Fibroblast of the aortic adventitia (primary cell): ENCODE measurements around the gene TMEM200B. TPM values are rescaled to one million over a fixed set of nuclear protein-coding genes. Genes with fewer than 3 reads are reported as not detected.

ENCODE experiments used
- DNase-seq: peaks from one replicate; pipeline ENCODE4 v3.0.0-alpha.2; 2010; ENCODE audit warnings: low read depth
- H3K4me3 ChIP-seq: 2 replicates; pipeline ENCODE4 v1.5.1; 2011; ENCODE audit warnings: low read depth, mild to moderate bottlenecking, control low read depth, low read length, moderate library complexity
- total RNA-seq: library from RNA; depleted of rRNA; stranded (reverse); fragments of >200 nt; gene quantifications from 2 replicates; pipeline ENCODE4 v1.2.3, GENCODE V29; 2012; ENCODE audit warnings: low replicate concordance
- TF ChIP-seq, protein P1 (sequence below): IDR thresholded peaks from 2 replicates; pipeline ENCODE4 v1.5.1; 2011; ENCODE audit warnings: mild to moderate bottlenecking, low read length, control low read depth, inconsistent platforms; ENCODE audit not compliant: insufficient read depth

Gene TMEM200B
- 9.5 and 24.9 TPM in 2 replicates for total RNA-seq

DNA sequence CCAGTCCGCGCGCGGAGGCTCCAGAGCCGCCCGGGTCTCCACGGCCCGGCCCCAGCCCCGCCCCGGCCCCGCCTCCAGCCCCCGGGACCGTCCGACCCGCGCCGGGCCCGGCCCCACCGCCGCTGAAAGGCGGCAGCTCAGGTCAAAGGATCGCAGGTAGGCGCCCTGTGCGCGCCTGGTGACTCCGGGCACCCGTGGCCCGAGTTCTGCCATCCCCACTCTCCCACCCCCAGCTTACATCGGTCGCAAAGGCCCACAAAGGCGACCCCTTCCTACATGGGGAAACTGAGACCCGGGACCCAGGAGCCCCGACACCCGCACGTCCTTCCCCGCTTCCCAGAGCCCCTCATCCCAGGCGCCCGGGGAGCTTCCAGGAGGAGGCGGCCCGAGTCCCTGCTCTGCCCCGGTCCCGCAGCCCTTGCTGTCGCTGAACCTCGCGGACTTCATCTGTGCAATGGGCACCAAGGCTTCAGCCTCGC lies at the start of gene TMEM200B:
TMEM200B (minus strand) TSS at position 17 of the 479 bp plus-strand sequence. CDS start 2,075 bp downstream, outside the sequence.
- no peak for DNase-seq
- H3K4me3 ChIP-seq, result peak within 1 kb of the TSS; percentile 79
- TF ChIP-seq, protein P1, sequence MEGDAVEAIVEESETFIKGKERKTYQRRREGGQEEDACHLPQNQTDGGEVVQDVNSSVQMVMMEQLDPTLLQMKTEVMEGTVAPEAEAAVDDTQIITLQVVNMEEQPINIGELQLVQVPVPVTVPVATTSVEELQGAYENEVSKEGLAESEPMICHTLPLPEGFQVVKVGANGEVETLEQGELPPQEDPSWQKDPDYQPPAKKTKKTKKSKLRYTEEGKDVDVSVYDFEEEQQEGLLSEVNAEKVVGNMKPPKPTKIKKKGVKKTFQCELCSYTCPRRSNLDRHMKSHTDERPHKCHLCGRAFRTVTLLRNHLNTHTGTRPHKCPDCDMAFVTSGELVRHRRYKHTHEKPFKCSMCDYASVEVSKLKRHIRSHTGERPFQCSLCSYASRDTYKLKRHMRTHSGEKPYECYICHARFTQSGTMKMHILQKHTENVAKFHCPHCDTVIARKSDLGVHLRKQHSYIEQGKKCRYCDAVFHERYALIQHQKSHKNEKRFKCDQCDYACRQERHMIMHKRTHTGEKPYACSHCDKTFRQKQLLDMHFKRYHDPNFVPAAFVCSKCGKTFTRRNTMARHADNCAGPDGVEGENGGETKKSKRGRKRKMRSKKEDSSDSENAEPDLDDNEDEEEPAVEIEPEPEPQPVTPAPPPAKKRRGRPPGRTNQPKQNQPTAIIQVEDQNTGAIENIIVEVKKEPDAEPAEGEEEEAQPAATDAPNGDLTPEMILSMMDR, result no peak

DNA sequence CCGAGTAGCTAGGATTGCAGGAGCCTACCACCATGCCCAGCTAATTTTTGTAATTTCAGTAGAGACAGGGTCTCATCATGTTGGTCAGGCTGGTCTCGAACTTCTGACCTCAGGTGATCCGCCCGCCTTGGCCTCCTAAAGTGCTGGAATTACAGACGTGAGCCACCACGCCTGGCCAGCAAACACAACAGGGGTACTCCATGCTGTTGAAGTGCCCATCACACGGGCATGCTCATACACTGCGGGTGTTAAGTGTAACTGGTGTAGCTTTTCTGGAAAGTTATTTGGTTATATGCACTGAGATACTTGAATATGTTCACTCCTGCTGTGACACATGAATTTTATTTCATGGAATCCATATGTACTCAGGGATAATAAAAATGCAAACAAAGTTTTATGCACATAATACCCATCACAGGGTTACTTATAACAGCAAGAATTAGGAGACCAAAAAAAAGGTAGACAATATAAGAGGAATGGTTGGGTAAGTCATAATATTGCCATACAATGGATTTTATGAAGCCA lies 48.8 kb upstream of the TMEM200B start:
- no peak for DNase-seq
- no peak overlapping the region for H3K4me3 ChIP-seq
- TF ChIP-seq, protein P1, result no peak

- TF ChIP-seq, protein P1, result no peak
These were observed 47.8 kb upstream of the TMEM200B start for GRCh38 chr1:29171521-29171920.

DNA sequence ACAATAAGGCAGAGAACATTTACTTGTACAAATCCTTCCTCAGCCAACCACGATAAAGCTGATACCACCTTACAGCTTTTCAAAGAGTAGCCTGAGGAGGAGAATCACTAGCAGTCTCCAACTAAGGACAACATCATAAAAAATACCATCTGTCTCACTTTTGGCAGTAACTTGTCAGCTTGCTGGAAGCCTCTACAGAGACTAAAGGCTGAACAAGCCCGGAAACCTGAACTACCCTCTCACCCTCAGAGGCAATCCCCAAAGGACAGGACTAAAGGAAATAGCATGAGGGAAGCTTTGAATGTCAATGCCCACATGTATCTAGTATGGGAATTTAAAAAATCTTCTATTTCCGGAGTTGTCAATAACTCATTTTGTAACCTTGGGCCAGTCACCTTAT lies 47.4 kb upstream of the TMEM200B start:
- TF ChIP-seq, protein P1, result no peak
- peak; percentile 54 for DNase-seq
- no peak overlapping the region for H3K4me3 ChIP-seq

More at GRCh38 chr1:29171521-29171920, 47.8 kb upstream of the TMEM200B start:
- no peak for DNase-seq
- H3K4me3 ChIP-seq, result no peak overlapping the region

GRCh38 chr1:29169976-29170375 lies 46.3 kb upstream of the TMEM200B start:
- TF ChIP-seq, protein P1, result no peak
- no peak overlapping the region for H3K4me3 ChIP-seq
- DNase-seq, result no peak

DNA sequence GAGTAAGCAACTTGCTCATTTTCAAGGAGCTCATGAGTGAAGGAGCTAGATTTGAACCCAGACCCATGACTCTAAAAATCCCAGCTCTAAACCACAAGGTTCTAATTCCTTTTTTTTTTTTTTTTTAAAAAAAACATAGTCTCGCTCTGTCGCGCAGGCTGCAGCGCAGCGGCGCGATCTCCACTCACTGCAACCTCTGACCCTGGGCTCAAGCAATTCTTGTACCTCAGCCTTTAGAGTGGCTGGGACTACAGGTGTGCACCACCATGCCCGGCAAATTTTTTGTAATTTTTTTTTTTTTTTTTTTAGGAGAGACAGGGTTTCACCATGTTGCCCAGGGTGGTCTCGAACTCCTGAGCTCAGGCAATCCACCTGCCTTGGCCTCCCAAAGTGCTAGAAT lies 44.2 kb upstream of the TMEM200B start:
- TF ChIP-seq, protein P1, result no peak

DNA sequence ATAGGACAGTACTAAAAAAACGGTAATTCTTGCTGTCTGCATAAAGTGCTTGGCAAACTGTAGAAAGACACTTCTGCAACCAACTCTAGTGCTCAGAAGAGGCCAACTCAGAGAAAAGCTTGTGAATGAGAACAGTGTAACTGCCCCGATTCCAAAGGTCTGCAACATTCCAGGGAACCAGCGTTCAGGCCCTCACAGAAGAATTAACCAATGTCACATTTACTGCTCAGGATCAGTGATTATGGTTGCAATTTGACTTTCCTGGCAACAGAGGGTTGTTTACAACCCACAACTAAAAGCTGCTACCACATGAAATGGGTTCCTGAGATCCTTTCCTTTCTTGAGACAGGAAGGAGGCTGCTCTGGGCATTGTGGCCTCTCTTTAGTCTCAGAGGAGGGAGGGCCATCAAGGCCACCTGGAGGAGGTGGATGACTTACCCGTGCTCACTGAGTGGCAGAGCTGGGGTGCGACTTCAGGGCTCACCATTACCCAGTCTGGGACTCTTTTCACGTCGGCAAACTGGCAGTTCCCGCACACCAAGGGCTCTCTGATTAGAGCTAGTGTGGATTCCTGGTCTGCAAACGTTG lies 42.7 kb upstream of the TMEM200B start:
- TF ChIP-seq, protein P1, result no peak
- H3K4me3 ChIP-seq, result no peak overlapping the region
- no peak for DNase-seq

More for the DNA sequence above, 44.2 kb upstream of the TMEM200B start:
- no peak overlapping the region for H3K4me3 ChIP-seq
- no peak for DNase-seq
